ENCODE data around the gene PPHLN1.

DNA sequence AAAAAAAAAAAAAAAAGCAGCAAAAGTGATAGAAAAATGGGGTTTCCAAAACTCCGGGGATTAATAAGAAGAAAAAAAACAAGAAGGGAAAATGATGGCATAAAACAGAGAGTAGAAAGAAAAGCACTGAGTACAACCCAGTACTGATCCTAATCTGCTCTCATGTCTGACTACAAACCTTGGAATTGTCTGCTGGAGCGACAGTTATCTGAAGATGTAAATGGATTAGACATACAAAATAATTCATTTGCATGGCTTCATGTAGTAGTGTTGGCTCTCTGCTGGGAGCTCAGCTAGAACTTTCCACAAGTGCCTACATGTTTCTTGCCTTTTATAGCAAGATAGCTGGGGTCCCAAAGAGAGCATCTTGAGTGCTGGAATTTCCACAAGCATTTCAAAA is 34.3 kb upstream of the PPHLN1 start:
- TF ChIP-seq, protein P1, sequence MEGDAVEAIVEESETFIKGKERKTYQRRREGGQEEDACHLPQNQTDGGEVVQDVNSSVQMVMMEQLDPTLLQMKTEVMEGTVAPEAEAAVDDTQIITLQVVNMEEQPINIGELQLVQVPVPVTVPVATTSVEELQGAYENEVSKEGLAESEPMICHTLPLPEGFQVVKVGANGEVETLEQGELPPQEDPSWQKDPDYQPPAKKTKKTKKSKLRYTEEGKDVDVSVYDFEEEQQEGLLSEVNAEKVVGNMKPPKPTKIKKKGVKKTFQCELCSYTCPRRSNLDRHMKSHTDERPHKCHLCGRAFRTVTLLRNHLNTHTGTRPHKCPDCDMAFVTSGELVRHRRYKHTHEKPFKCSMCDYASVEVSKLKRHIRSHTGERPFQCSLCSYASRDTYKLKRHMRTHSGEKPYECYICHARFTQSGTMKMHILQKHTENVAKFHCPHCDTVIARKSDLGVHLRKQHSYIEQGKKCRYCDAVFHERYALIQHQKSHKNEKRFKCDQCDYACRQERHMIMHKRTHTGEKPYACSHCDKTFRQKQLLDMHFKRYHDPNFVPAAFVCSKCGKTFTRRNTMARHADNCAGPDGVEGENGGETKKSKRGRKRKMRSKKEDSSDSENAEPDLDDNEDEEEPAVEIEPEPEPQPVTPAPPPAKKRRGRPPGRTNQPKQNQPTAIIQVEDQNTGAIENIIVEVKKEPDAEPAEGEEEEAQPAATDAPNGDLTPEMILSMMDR (IDR thresholded peaks at IDR 0.05): no peak
- TF ChIP-seq POLR2A (IDR thresholded peaks at IDR 0.05) (no peak), POLR2AphosphoS5 (IDR thresholded peaks at IDR 0.05) (no peak)
